CD14-positive monocyte (primary cell): ENCODE measurements around the gene GRIN3A. TPM values are rescaled to one million over a fixed set of nuclear protein-coding genes. Genes with fewer than 3 reads are reported as not detected.

Experiments used
- DNase-seq, 3 donors: peaks; one replicate each; pipeline ENCODE4 v3.0.0-alpha.2; 2011 to 2022
- H2AFZ ChIP-seq: 2 replicates; pipeline ENCODE4 v1.6.0; 2012; ENCODE audit warnings: mild to moderate bottlenecking, low read depth, low read length, inconsistent platforms; ENCODE audit not compliant: insufficient read depth, poor library complexity, severe bottlenecking
- H3K27ac ChIP-seq, 2 donors: 1 replicate in 1 of 2; 2 replicates in 1 of 2; pipeline ENCODE4 v1.5.1; 2012 to 2013; ENCODE audit warnings: low read length in 2 of 2, control low read depth in 1 of 2, inconsistent platforms in 1 of 2, low read depth in 1 of 2, mild to moderate bottlenecking in 1 of 2
- H3K27me3 ChIP-seq, 2 donors: one replicate each; pipeline versions ENCODE4 v1.6.0 to v1.6.1; 2011 to 2013; ENCODE audit warnings: low read length in 2 of 2; ENCODE audit not compliant: control insufficient read depth in 2 of 2, insufficient read depth in 2 of 2
- H3K36me3 ChIP-seq, 2 donors: replicated peaks in 1 of 2; 1 replicate in 1 of 2; 2 replicates in 1 of 2; pipeline versions ENCODE4 v1.5.1 to v1.6.1; 2012 to 2013; ENCODE audit warnings: low read length in 2 of 2, control low read depth in 1 of 2, inconsistent platforms in 1 of 2, mild to moderate bottlenecking in 1 of 2; ENCODE audit not compliant: insufficient read depth in 2 of 2, control insufficient read depth in 1 of 2
- H3K4me1 ChIP-seq, 2 donors: 1 replicate in 1 of 2; 2 replicates in 1 of 2; pipeline versions ENCODE4 v1.5.1 to v1.6.1; 2012 to 2013; ENCODE audit warnings: low read length in 2 of 2, control low read depth in 1 of 2, inconsistent platforms in 1 of 2, mild to moderate bottlenecking in 1 of 2, moderate library complexity in 1 of 2; ENCODE audit not compliant: insufficient read depth in 2 of 2, control insufficient read depth in 1 of 2
- H3K4me2 ChIP-seq: replicated peaks from 2 replicates; pipeline ENCODE3; 2012; ENCODE audit warnings: low read length, moderate library complexity, mild to moderate bottlenecking; ENCODE audit not compliant: poor library complexity, severe bottlenecking; ENCODE audit errors: extremely low read depth
- H3K4me3 ChIP-seq, 3 experiments: fragments of 200-600 bp in 1 of 3; sonication (generic) in 1 of 3; replicated peaks in 1 of 3; 1 replicate in 2 of 3; 2 replicates in 1 of 3; pipeline ENCODE4 v1.5.1; 2011 to 2013; ENCODE audit warnings: low read length in 3 of 3, mild to moderate bottlenecking in 3 of 3, control low read depth in 2 of 3, low read depth in 2 of 3, inconsistent platforms in 1 of 3, moderate library complexity in 1 of 3
- H3K79me2 ChIP-seq: 2 replicates; pipeline ENCODE4 v1.6.0; 2012; ENCODE audit warnings: mild to moderate bottlenecking, control low read depth, inconsistent platforms, low read length, moderate library complexity; ENCODE audit not compliant: insufficient read depth
- H3K9ac ChIP-seq: 2 replicates; pipeline ENCODE4 v1.6.0; 2017; ENCODE audit warnings: low read length, mild to moderate bottlenecking; ENCODE audit not compliant: insufficient read depth, poor library complexity, severe bottlenecking
- H3K9me3 ChIP-seq, 2 donors: replicated peaks in 1 of 2; 1 replicate in 1 of 2; 2 replicates in 1 of 2; pipeline versions ENCODE4 v1.5.1 to v1.6.1; 2012 to 2013; ENCODE audit warnings: low read length in 2 of 2, control low read depth in 1 of 2; ENCODE audit not compliant: control insufficient read depth in 1 of 2, insufficient read depth in 1 of 2
- H4K20me1 ChIP-seq: 2 replicates; pipeline ENCODE4 v1.6.0; 2012; ENCODE audit warnings: mild to moderate bottlenecking, low read length, control low read depth, moderate library complexity; ENCODE audit not compliant: insufficient read depth
- H3K27ac Mint-ChIP-seq, 7 donors: one replicate each; pipeline ENCODE4 v1.8.0; 2020; ENCODE audit warnings: mild to moderate bottlenecking in 7 of 7, mixed read lengths in 7 of 7, moderate library complexity in 6 of 7, inconsistent platforms in 2 of 7
- H3K27me3 Mint-ChIP-seq, 3 donors: one replicate each; pipeline ENCODE4 v1.8.0; 2021 to 2022; ENCODE audit warnings: low read depth in 3 of 3, mild to moderate bottlenecking in 3 of 3, mixed read lengths in 3 of 3, moderate library complexity in 3 of 3, inconsistent platforms in 1 of 3
- H3K36me3 Mint-ChIP-seq, 2 donors: one replicate each; pipeline ENCODE4 v1.8.0; 2020; ENCODE audit warnings: mixed read lengths in 2 of 2, inconsistent platforms in 1 of 2, mild to moderate bottlenecking in 1 of 2
- H3K4me1 Mint-ChIP-seq: one replicate; pipeline ENCODE4 v1.8.0; 2020; ENCODE audit warnings: mild to moderate bottlenecking, mixed read lengths
- H3K4me3 Mint-ChIP-seq, 2 donors: one replicate each; pipeline ENCODE4 v1.8.0; 2020; ENCODE audit warnings: mild to moderate bottlenecking in 2 of 2, mixed read lengths in 2 of 2, moderate library complexity in 1 of 2
- H3K9me3 Mint-ChIP-seq, 7 donors: one replicate each; pipeline ENCODE4 v1.8.0; 2020 to 2022; ENCODE audit warnings: mixed read lengths in 7 of 7, mild to moderate bottlenecking in 6 of 7, moderate library complexity in 6 of 7, inconsistent platforms in 2 of 7
- WGBS: methylation state at CpG from one replicate; pipeline ENCODE4 v1.1.5; 2013; ENCODE audit warnings: missing lambda C conversion rate; ENCODE audit not compliant: insufficient coverage; 5-methylcytosine and 5-hydroxymethylcytosine counted together
- intact Hi-C, 2 donors: fragments of 100-400 bp; cut with micrococcal nuclease; formaldehyde crosslinking; loops; one replicate each; pipeline versions ENCODE4 v1.15.0 to v1.15.1; 2023
- polyA plus RNA-seq, 3 donors: library from polyadenylated mRNA; depleted of rRNA in 1 of 3; unstranded in 2 of 3; stranded (reverse) in 1 of 3; fragments of 300-500 nt in 2 of 3; fragments of >200 nt in 1 of 3; fragmentation: Illumina TruSeq in 2 of 3; gene quantifications; 1 replicate in 2 of 3; 2 replicates in 1 of 3; pipeline ENCODE4 v1.2.3, GENCODE V29; 2012 to 2021
- TF ChIP-seq, protein P1 (sequence below): fragments of 200-600 bp; IDR thresholded peaks from one replicate; pipeline ENCODE4 v1.8.0; 2022; ENCODE audit warnings: antibody characterized with exemption, mild to moderate bottlenecking

The GRIN3A gene
- polyA plus RNA-seq, 3 donors, result 0.11 to 0.39 (median 0.16) TPM

DNA sequence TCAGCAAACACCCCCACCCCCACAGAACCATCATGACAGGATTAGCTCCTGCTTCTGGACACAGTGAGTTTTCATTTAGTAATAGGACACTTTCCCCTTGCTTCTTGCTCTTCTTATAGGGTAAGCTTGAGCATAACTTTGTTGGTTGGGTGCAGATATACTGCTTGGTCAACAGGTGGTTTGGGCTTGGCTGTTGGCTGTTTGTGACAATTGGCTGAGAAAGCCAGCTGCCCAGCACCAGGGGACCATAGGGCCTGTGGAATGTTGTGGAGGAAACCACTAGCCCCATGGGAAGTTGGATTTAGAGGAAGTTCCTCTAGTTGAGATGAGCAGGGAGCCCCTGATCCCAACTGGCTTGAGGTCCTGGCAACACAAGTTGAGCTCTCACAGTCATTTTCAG is 174.2 kb downstream of the GRIN3A start:
- Histone ChIP-seq H3K4me1 (no peaks in the 10 kb centered on the region), H4K20me1 (no peaks in the 10 kb centered on the region), H3K36me3 (peaks cover 72 to 100% of the 10 kb centered on the region in 2 donors), H3K27ac (no peak overlapping the region), H2AFZ (no peak overlapping the region), H3K4me2 (no peak overlapping the region), H3K27me3 (no peaks in the 10 kb centered on the region), H3K9me3 (no peaks in the 10 kb centered on the region), H3K9ac (no peak overlapping the region), H3K79me2 (no peaks in the 10 kb centered on the region), H3K4me3 (no peak overlapping the region)
- H3K27me3 Mint-ChIP-seq, result no peaks in the 10 kb centered on the region
- TF ChIP-seq, protein P1, sequence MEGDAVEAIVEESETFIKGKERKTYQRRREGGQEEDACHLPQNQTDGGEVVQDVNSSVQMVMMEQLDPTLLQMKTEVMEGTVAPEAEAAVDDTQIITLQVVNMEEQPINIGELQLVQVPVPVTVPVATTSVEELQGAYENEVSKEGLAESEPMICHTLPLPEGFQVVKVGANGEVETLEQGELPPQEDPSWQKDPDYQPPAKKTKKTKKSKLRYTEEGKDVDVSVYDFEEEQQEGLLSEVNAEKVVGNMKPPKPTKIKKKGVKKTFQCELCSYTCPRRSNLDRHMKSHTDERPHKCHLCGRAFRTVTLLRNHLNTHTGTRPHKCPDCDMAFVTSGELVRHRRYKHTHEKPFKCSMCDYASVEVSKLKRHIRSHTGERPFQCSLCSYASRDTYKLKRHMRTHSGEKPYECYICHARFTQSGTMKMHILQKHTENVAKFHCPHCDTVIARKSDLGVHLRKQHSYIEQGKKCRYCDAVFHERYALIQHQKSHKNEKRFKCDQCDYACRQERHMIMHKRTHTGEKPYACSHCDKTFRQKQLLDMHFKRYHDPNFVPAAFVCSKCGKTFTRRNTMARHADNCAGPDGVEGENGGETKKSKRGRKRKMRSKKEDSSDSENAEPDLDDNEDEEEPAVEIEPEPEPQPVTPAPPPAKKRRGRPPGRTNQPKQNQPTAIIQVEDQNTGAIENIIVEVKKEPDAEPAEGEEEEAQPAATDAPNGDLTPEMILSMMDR, result no peak
- H3K9me3 Mint-ChIP-seq, result peaks cover 0 to 6% (median 5%) of the 10 kb centered on the region in 7 donors
- DNase-seq, result no peak
- H3K4me3 Mint-ChIP-seq, result no peak overlapping the region
- peak overlapping the region in 2 of 7 donors; percentile 30 to 74 for H3K27ac Mint-ChIP-seq
- intact Hi-C loops, result no loop called here
- H3K4me1 Mint-ChIP-seq, result no peaks in the 10 kb centered on the region
- H3K36me3 Mint-ChIP-seq, result peaks cover 72 to 84% of the 10 kb centered on the region in 2 donors

DNA sequence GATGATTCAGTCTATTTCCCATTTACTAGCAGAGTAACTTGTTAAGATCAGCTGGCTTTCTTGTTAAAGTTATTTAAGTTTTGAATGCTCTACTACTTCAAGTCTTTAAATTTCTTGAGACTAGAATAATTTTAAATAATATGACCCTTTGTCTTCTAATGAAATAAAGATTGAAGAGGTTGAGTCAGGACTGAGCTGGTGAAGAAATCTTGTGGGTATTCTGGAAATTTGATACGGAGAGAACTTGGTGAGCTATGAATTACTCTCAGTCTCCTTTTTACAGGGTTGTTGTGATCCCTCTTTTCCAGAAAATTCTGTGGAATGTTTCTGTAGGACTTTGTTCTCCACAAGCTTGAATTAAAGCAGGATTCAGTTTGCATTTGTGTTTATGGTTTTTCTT is 175.5 kb downstream of the GRIN3A start:
- no peak overlapping the region for H3K27ac ChIP-seq
- H3K4me1 Mint-ChIP-seq, result no peaks in the 10 kb centered on the region
- no peaks in the 10 kb centered on the region for H3K27me3 Mint-ChIP-seq
- H4K20me1 ChIP-seq, result no peaks in the 10 kb centered on the region
- H3K27ac Mint-ChIP-seq, result no peak overlapping the region
- peaks cover 71 to 100% of the 10 kb centered on the region in 2 donors for H3K36me3 ChIP-seq
- H3K9me3 Mint-ChIP-seq, result peaks cover 0 to 10% (median 4%) of the 10 kb centered on the region in 7 donors
- H2AFZ ChIP-seq, result no peak overlapping the region
- no peaks in the 10 kb centered on the region for H3K27me3 ChIP-seq
- no peak overlapping the region for H3K4me2 ChIP-seq
- intact Hi-C loops, result no loop called here
- no peaks in the 10 kb centered on the region for H3K79me2 ChIP-seq
- H3K9ac ChIP-seq, result no peak overlapping the region
- DNase-seq, result no peak
- no peaks in the 10 kb centered on the region for H3K4me1 ChIP-seq
- H3K9me3 ChIP-seq, result no peaks in the 10 kb centered on the region
- TF ChIP-seq, protein P1, result no peak
- no peak overlapping the region for H3K4me3 ChIP-seq
- peaks cover 80 to 84% of the 10 kb centered on the region in 2 donors for H3K36me3 Mint-ChIP-seq
- H3K4me3 Mint-ChIP-seq, result no peak overlapping the region
- no CpG with 5 or more reads among the region's 1 CpG for WGBS
